Psoas muscle (tissue), 8 donors: Measurements from ENCODE around the gene USP33. TPM values are rescaled to one million over a fixed set of nuclear protein-coding genes. Genes with fewer than 3 reads are reported as not detected.

Experiments
- ATAC-seq, 4 donors: fragments of 200-7000 bp; cut with Tn5 transposase; one replicate each; pipeline ENCODE4 v1.9.1; 2020; ENCODE audit warnings: moderate library complexity in 3 of 4, mild to moderate bottlenecking in 2 of 4
- DNase-seq, 2 donors: peaks; one replicate each; pipeline ENCODE4 v3.0.0-alpha.2; 2020
- H3K27ac ChIP-seq: fragments of 200-600 bp; one replicate; pipeline ENCODE4 v1.8.0; 2022
- H3K27me3 ChIP-seq, 3 donors: fragments of 200-600 bp in 1 of 3; one replicate each; pipeline versions ENCODE4 v1.6.1 to v1.8.0; 2013 to 2022; ENCODE audit warnings: low read length in 2 of 3, mild to moderate bottlenecking in 2 of 3, moderate library complexity in 1 of 3; ENCODE audit not compliant: insufficient read depth in 3 of 3
- H3K36me3 ChIP-seq, 2 donors: fragments of 200-600 bp in 1 of 2; one replicate each; pipeline versions ENCODE4 v1.6.1 to v1.8.0; 2013 to 2022; ENCODE audit warnings: low read depth in 1 of 2, mild to moderate bottlenecking in 1 of 2, moderate library complexity in 1 of 2; ENCODE audit not compliant: insufficient read depth in 1 of 2
- H3K4me1 ChIP-seq: fragments of 200-600 bp; one replicate; pipeline ENCODE4 v1.8.0; 2022
- H3K4me3 ChIP-seq: fragments of 200-600 bp; one replicate; pipeline ENCODE4 v1.8.0; 2022; ENCODE audit warnings: mild to moderate bottlenecking
- H3K9me3 ChIP-seq: fragments of 200-600 bp; one replicate; pipeline ENCODE4 v1.8.0; 2022
- WGBS, 3 donors: extraction: QIAGEN DNeasy Blood & Tissue Kit; methylation state at CpG; one replicate each; pipeline versions ENCODE4 v1.1.6 to v1.1.7; 2013; 5-methylcytosine and 5-hydroxymethylcytosine counted together
- intact Hi-C, 2 donors: fragments of 100-400 bp; cut with DNase I; formaldehyde crosslinking; loops; one replicate each; pipeline versions ENCODE4 v1.11.0 to v1.14.2; 2022
- polyA plus RNA-seq, 3 donors: library from polyadenylated mRNA; stranded (reverse); fragments of 200-250 nt; gene quantifications; one replicate each; pipeline ENCODE4 v1.2.3, GENCODE V29; 2013
- total RNA-seq, 4 donors: library from RNA; stranded (reverse); fragmentation: NEBNext Ultra II Directional in 2 of 4; extraction: Animal tissue kit (Norgen Biotek cat#: 25700) in 2 of 4; gene quantifications; one replicate each; pipeline versions ENCODE4 v1.2.1 to v1.2.4, GENCODE V29; 2021 to 2023
- TF ChIP-seq, protein P1 (sequence below): fragments of 200-600 bp; IDR thresholded peaks from one replicate; pipeline ENCODE4 v1.8.0; 2022; ENCODE audit warnings: antibody characterized with exemption
- donor health status: healthy with polysubstance abuse.
- donor health status: DM: no; HTN: no; CAD: no; lungs with moderate emphysema.
- donor health status: Bipolar disorder and iron deficiency.
- donor health status: healthy.
- donor health status: DM: yes; HTN: yes; CAD: no.
- donor health status: DM: no; HTN: no; CAD: no.
- donor health status: DM: no; HTN: no; CAD: no.
- donor health status: DM: yes; HTN: yes; CAD: no.

USP33 gene
- total and polyA plus RNA-seq, 7 donors = 13.4 to 37.5 (median 22.9) TPM

DNA sequence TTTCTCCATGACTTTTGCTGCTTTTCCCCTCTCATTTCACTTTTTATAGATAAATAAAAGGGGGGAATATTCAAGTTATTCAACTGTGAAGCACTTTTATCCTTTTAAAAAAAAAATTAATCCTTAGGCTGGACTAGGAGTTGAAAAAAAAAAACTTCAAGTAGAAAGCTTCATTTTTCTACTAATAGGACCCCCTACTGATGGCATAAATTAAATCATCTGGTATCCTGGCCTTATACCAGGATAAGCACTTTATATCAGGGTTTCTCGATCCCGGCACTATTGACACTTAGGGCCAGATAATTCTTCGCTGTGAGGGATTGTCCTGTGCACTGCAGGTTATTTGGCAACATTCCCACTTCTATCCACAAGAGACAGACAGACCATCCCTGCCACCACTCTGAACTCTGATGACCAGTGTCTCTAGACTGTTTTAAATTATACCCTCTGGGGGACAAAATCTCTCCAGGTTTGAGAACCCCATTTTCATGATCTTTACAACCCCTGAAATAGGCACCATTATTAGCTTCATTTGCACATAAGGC lies 17.6 kb downstream of the USP33 start:
- H3K27ac ChIP-seq = no peak overlapping the region
- H3K4me1 ChIP-seq = peaks cover 1% of the 10 kb centered on the region
- WGBS, 3 donors = 72 to 93% (median 88%) methylated on average over 3 of the region's 3 CpGs
- H3K4me3 ChIP-seq = no peak overlapping the region
- ATAC-seq = no peak
- H3K36me3 ChIP-seq = peaks cover 5 to 38% of the 10 kb centered on the region in 2 donors
- H3K27me3 ChIP-seq = no peaks in the 10 kb centered on the region
- DNase-seq = no peak
- TF ChIP-seq, protein P1, sequence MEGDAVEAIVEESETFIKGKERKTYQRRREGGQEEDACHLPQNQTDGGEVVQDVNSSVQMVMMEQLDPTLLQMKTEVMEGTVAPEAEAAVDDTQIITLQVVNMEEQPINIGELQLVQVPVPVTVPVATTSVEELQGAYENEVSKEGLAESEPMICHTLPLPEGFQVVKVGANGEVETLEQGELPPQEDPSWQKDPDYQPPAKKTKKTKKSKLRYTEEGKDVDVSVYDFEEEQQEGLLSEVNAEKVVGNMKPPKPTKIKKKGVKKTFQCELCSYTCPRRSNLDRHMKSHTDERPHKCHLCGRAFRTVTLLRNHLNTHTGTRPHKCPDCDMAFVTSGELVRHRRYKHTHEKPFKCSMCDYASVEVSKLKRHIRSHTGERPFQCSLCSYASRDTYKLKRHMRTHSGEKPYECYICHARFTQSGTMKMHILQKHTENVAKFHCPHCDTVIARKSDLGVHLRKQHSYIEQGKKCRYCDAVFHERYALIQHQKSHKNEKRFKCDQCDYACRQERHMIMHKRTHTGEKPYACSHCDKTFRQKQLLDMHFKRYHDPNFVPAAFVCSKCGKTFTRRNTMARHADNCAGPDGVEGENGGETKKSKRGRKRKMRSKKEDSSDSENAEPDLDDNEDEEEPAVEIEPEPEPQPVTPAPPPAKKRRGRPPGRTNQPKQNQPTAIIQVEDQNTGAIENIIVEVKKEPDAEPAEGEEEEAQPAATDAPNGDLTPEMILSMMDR = no peak
- no peaks in the 10 kb centered on the region for H3K9me3 ChIP-seq
- intact Hi-C loops = no loop called here

DNA sequence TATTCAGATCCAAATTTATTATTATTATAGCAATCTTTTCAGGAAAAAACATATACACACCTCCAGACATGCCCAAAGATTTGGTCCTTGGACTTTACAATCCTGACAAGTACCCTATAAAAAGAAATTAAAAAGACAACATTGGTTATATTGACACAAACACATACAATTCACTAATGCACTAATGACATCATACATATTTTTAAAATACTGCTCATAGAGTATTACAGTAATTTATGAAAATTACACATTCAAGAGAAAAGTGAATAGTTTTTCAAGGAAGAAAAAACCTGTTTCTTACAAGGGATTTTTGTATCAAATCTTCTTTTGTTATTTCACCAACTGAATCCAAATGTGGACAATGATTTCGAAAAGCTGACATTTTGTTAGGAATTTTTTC lies 18.3 kb downstream of the USP33 start:
- ATAC-seq = no peak
- H3K27me3 ChIP-seq = no peaks in the 10 kb centered on the region
- TF ChIP-seq, protein P1 = no peak
- no peaks in the 10 kb centered on the region for H3K9me3 ChIP-seq
- intact Hi-C loops = no loop called here
- H3K4me3 ChIP-seq = no peak overlapping the region
- 90 to 95% (median 91%) methylated on average over 1 of the region's 1 CpG for WGBS, 3 donors
- no peak for DNase-seq
- H3K36me3 ChIP-seq = peaks cover 5 to 46% of the 10 kb centered on the region in 2 donors
- H3K27ac ChIP-seq = no peak overlapping the region
- H3K4me1 ChIP-seq = no peaks in the 10 kb centered on the region

DNA sequence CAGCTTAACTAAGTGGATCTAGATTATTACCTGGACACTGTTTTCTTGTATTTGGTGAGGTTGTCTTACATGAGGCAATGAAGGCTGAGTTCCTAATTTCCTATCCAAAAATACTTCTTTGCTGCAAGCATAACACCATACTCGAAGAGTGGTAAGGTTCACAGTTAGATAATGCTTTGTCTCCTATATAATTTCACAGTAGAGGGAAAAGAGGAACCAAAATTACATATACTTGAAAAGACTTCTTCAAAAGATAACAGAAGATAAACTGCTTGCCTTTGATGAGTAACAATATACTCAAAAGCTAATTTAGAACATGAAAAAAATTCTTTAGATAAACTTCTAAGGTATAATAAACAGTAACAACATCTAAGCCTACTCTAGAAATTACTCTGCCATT lies 20.4 kb downstream of the USP33 start:
- ATAC-seq (no peak), DNase-seq (no peak)
- TF ChIP-seq, protein P1 = no peak
- Histone ChIP-seq H3K4me3 (no peak overlapping the region), H3K36me3 (peaks cover 5 to 63% of the 10 kb centered on the region in 2 donors), H3K27me3 (no peaks in the 10 kb centered on the region), H3K9me3 (no peaks in the 10 kb centered on the region), H3K27ac (no peak overlapping the region), H3K4me1 (no peaks in the 10 kb centered on the region)
- intact Hi-C loops = no loop called here
- 94 to 97% (median 94%) methylated on average over 1 of the region's 1 CpG for WGBS, 3 donors

DNA sequence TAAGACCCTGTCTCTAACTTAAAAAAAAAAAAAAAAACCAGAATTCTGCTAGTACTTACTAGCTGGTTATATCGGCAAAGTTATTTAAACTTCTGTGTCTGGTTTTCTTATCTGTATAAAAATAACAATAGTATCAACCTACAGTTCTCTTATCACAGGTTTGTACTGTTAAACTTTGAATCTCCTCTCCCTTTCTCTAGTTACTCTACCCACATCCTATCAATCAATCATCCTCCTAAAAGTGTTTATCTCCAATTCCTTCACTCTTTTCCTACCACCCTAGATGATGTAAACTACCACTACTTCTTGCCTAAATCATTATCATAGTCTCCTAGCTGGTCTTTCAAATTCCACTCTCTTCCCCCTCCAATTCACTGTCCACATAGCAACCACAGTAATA lies 27.6 kb downstream of the USP33 start:
- intact Hi-C loops = no loop called here
- Histone ChIP-seq H3K4me1 (no peaks in the 10 kb centered on the region), H3K4me3 (no peak overlapping the region), H3K9me3 (no peaks in the 10 kb centered on the region), H3K27ac (no peak overlapping the region), H3K27me3 (no peaks in the 10 kb centered on the region), H3K36me3 (peaks cover 0 to 83% of the 10 kb centered on the region in 2 donors)
- ATAC-seq (no peak), DNase-seq (no peak)
- TF ChIP-seq, protein P1 = no peak
- 95 to 100% (median 100%) methylated on average over 1 of the region's 1 CpG for WGBS, 3 donors

DNA sequence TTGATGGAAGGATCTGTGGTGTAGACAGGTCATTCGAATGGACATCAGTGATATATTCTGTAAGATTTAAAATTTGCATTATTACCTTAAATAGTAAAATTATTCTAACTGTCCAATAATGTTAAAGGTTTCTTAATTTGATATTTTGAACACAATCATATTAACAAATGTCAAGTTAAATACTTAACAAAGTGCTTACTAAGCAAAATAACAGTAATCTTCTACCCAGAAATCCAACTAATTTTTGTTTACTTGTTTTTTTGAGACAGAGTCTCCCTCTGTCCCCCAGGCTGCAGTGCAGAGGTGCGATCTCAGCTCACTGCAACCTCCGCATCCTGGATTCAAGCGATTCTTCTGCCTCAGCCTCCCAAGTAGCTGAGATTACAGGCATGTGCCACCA lies 33.9 kb downstream of the USP33 start:
- TF ChIP-seq, protein P1 = no peak
- Histone ChIP-seq H3K4me3 (no peak overlapping the region), H3K4me1 (no peaks in the 10 kb centered on the region), H3K9me3 (no peaks in the 10 kb centered on the region), H3K27ac (no peak overlapping the region), H3K27me3 (no peaks in the 10 kb centered on the region), H3K36me3 (peaks cover 2 to 100% of the 10 kb centered on the region in 2 donors)
- intact Hi-C loops = loop anchor here in 1 of 2 donors (10.0 kb wide), 1 partner anchor 239 kb away; no protein-coding TSS in a partner anchor
- no peak for ATAC-seq
- no peak for DNase-seq
- 98 to 99% (median 99%) methylated on average over 4 of the region's 4 CpGs for WGBS, 3 donors
